IMR-90 (cell line): Measurements from ENCODE around the gene PKD2L1.

Experiments
- BHLHE40 ChIP-seq: fragments of 150-350 bp; IDR thresholded peaks from 2 replicates; pipeline ENCODE4 v1.6.1; 2016; ENCODE audit warnings: mild to moderate bottlenecking, low read depth, low read length
- CEBPB ChIP-seq: IDR thresholded peaks from 2 replicates; pipeline ENCODE4 v1.6.1; 2012; ENCODE audit warnings: low read depth, low read length, improper control_type of control experiment
- CHD1 ChIP-seq: IDR thresholded peaks from 2 replicates; pipeline ENCODE4 v1.6.1; 2012; ENCODE audit warnings: low read depth, low read length, improper control_type of control experiment
- MAZ ChIP-seq: IDR thresholded peaks from 2 replicates; pipeline ENCODE4 v1.6.1; 2012; ENCODE audit warnings: low read depth, mild to moderate bottlenecking, low read length, improper control_type of control experiment, moderate library complexity, borderline replicate concordance
- MXI1 ChIP-seq: IDR thresholded peaks from 2 replicates; pipeline ENCODE4 v1.6.1; 2012; ENCODE audit warnings: low read depth, mild to moderate bottlenecking, low read length, moderate library complexity, borderline replicate concordance
- POLR2A ChIP-seq: IDR thresholded peaks from 2 replicates; pipeline ENCODE4 v1.6.1; 2012; ENCODE audit warnings: mild to moderate bottlenecking, low read depth, low read length
- RAD21 ChIP-seq: IDR thresholded peaks from 2 replicates; pipeline ENCODE4 v1.6.1; 2012; ENCODE audit warnings: low read length, improper control_type of control experiment
- RCOR1 ChIP-seq: IDR thresholded peaks from 2 replicates; pipeline ENCODE4 v1.6.1; 2012; ENCODE audit warnings: mild to moderate bottlenecking, low read length, improper control_type of control experiment; ENCODE audit not compliant: insufficient replicate concordance
- TF ChIP-seq, protein P1 (sequence below): conservative IDR thresholded peaks from 2 replicates; pipeline ENCODE4 v1.5.1; 2012; ENCODE audit warnings: mild to moderate bottlenecking, low read depth, low read length, improper control_type of control experiment
- TF ChIP-seq, protein P2 (sequence below): fragments of 150-350 bp; IDR thresholded peaks from 2 replicates; pipeline ENCODE4 v1.6.1; 2017; ENCODE audit warnings: mild to moderate bottlenecking, antibody characterized with exemption, low read length, low read depth

DNA sequence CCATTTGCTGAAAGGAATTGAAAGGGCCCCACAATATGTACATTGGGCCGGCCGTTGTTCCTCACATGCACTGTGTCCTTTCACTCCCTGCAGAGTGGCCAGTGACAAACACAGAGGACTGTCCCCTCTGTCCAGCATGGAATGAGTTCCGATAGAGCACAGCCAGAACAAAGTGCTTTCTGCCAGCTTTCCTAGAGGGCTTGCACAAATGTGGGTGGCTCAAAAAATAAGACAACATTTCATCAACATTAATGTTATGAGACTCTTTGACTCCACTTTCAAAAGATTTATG, 2.4 kb downstream of the PKD2L1 start:
- TF ChIP-seq, protein P1, sequence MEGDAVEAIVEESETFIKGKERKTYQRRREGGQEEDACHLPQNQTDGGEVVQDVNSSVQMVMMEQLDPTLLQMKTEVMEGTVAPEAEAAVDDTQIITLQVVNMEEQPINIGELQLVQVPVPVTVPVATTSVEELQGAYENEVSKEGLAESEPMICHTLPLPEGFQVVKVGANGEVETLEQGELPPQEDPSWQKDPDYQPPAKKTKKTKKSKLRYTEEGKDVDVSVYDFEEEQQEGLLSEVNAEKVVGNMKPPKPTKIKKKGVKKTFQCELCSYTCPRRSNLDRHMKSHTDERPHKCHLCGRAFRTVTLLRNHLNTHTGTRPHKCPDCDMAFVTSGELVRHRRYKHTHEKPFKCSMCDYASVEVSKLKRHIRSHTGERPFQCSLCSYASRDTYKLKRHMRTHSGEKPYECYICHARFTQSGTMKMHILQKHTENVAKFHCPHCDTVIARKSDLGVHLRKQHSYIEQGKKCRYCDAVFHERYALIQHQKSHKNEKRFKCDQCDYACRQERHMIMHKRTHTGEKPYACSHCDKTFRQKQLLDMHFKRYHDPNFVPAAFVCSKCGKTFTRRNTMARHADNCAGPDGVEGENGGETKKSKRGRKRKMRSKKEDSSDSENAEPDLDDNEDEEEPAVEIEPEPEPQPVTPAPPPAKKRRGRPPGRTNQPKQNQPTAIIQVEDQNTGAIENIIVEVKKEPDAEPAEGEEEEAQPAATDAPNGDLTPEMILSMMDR = no peak
- TF ChIP-seq POLR2A (no peak), BHLHE40 (no peak), RCOR1 (no peak), CEBPB (no peak), RAD21 (no peak), MAZ (no peak), MXI1 (no peak), CHD1 (no peak)
- TF ChIP-seq, protein P2, sequence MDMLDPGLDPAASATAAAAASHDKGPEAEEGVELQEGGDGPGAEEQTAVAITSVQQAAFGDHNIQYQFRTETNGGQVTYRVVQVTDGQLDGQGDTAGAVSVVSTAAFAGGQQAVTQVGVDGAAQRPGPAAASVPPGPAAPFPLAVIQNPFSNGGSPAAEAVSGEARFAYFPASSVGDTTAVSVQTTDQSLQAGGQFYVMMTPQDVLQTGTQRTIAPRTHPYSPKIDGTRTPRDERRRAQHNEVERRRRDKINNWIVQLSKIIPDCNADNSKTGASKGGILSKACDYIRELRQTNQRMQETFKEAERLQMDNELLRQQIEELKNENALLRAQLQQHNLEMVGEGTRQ = no peak
